CD1c-positive myeloid dendritic cell (primary cell): ENCODE results near the gene AFM.
"Not testable (repeated sequence)": the region's sequence is repeated elsewhere in the genome, so short reads cannot be mapped to it uniquely, and the experiment has no call there.

Experiments used
- DNase-seq: peaks from one replicate; pipeline ENCODE4 v3.0.0-alpha.2; 2016; ENCODE audit errors: extremely low spot score

The AFM gene

DNA sequence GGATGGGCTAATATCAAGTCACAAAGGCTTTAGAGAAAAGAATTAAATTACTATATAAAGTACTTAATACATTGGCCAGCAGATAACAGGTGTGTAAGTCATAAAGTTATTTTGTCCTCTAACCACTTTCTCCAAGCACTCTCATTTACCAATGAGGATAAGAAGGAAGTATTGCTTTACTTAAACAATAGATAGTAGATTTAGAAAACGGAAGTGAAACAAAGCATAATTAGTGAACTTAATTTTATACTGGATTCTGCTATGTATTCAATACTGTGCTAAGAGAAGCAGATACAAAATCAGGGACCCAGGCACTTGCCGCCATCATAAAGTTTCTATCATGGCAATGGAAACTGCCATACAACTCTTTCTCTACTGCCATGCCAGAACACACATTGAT lies 24.0 kb downstream of the AFM start:
- DNase-seq = no peak

DNA sequence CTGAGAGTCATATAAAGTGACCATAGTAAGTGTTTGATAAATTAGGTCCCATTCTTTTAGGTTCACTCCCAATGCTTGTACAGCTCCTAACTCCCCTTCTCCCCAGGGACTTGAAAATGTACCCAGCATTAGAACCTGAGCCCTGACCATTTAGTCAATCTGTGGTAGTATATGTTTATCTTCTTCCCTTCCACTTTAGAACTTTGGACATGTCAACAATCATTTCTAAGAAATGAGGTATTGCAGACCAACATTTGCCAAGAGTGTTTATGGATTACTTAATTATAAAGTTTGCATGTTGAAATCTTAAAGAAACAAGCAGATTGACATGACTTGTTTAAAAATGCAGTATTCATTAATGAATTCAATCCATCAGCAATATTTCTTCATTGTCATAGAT lies 26.0 kb downstream of the AFM start:
- no peak for DNase-seq

DNA sequence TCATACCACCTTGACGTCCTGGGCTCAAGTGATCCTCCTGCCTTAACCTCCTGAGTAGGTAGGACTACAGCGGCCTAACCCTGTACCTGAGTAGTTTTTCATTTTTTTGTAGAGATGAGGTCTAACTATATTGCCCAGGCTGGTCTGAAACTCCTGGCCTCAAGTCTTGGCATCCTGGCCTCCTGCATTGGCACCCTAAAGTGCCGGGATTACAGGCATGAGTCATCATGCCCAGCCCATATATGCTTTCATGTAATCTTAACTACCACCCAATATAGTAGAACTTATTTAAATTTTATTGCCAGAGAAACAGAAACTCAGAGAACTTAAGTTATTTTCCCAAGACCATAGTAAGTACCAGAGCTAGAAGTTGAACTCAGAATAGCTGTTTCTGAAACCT lies 27.1 kb downstream of the AFM start:
- DNase-seq = no peak

DNA sequence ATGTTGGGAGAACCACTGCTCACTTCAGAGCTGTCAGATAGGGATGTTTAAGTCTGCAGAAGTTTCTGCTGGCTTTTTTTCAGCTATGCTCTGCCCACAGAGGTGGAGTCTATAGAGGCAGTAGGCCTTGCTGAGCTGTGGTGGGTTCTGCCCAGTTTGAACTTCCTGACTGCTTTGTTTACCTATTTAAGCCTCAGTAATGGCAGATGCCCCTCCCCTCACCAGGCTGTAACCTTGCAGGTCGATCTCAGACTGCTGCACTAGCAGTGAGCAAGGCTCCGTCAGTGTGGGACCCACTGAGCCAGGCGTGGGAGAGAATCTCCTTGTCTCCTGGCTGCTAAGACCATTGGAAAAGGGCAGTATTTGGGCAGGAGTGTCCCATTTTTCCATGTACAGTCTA lies 36.8 kb downstream of the AFM start:
- no peak for DNase-seq

DNA sequence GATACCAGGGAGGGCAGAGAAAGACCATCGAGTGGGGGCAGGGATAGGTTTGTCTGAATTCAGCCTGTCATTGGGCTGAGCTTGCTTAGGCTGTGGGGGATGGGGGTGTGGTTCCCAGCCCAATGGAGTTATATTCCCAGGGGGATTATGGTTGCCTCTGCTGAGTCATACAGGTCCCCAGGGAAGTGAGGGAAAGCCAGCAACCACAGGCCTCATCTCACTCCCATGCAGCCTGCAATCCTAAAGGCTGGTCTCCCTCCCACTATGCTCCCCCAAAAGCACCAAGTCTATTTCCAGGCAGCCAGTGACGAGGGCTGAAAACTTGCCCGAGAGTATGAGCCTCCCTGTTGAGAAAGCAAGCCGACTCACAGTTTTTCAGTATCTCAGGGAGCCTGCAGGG lies 39.3 kb downstream of the AFM start:
- no peak for DNase-seq

DNA sequence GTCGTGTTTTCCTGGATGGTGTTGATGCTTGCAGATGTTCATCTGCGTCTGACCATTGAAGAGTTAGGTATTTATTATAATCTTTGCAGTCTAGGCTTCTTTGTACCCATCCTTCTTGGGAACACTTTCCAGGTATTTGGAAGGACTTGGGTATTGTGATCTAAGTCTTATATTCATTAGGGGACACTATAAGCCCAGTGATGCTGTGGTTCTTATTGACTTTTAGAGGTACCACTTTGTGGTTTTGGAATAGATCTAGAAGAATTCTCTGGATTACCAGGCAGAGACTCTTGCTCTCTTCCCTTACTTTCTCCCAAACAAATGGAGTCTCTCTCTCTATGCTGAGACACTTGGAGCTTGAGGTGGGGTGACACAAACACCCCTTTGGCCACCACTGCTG lies 41.6 kb downstream of the AFM start:
- no peak for DNase-seq

DNA sequence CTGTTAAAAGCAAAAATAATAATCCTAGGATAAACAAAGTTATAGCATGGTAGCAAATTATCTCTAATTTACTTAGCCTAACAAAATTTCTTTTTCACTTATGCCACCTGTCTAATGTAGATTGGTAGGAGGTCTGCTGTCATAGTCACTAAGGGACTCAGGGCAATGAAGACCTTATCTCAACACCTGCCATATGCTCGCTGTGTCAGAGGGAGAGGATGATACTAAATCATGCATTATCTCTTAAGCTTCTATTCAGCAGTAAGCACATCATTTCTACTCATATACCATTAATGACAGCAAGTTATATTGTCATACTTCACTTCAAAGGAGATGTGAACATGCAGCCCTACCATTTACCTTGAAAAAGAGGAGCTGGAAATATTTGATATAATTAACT lies 44.1 kb downstream of the AFM start:
- no peak for DNase-seq

DNA sequence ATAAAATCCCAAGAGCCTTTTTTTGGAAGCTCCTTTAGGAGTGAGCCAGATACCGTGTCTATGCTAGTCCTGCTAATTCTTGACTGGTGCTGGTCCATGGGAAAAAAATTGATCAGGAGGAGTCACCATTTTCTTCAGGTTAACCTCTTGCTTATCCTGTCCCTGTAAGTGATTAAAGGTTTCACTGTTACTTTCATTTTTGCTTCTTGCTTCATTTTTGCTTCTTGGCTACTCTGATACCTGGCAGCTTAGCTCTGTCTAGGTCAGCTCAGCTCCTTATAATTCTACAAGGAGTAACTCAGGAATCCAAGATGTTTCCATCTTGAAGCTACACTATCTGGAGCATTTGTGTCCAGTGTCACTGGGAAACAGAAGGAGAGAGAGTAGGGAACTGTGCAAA lies 45.7 kb downstream of the AFM start:
- no peak for DNase-seq

DNA sequence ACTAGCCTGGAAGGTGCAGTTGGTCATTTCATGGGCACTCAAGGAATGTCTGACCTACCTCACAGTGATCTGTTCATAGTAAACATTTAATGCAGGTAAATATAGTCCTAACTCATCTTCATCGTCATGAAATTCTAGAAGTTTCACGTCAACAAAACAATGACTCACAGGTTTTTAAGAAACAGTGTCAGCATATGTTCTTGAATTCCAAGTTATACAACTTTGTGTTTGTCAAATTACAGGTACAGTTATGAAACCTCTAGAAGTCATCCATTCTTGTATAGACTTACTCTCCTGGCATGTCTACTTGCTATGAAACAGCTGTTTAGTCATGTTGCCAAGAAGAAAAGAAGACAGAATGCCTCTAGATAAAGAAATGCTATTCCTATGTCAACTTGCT lies 46.6 kb downstream of the AFM start:
- no peak for DNase-seq

DNA sequence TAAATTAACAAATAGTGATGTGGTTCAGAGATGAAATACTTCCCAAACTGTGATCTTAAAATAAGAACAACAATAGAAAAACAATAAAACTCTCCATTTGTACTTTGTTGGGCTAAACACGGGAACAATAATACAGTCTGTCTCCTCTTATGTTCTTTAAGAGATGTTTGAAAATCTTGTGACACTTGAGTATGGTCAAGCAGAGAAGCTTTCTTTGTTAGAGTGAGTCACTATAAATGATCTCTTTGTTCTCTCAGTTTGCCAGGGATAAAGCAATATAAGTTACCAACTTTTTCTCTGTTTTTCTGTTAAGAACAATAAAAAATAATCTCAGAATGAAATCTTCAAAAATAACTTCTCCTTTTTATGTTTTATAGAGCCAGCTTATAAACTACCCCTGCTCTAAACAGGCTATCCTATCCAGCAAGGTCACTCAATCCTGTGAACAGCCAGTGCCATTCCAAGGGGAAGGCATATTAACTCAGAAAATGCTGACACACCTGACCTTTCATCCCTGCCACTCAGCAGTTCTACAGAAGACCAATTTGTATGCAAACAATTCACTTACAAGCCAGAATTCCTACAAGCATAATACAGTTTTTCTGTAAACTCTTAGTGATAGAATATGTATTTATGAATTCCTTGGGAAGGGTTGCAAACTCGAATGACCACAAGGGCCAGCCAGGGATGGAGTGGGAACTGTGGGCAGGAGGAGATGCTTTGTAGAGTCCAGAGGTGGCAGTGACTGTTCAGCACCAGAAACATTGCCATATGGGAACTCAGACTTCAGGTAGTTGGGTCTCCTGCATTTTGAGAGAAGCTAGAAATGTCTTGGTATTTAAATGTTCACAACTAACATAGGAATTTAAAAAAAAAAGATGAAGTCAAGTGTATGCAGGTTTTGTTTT lies 52.2 kb downstream of the AFM start:
- no peak for DNase-seq

DNA sequence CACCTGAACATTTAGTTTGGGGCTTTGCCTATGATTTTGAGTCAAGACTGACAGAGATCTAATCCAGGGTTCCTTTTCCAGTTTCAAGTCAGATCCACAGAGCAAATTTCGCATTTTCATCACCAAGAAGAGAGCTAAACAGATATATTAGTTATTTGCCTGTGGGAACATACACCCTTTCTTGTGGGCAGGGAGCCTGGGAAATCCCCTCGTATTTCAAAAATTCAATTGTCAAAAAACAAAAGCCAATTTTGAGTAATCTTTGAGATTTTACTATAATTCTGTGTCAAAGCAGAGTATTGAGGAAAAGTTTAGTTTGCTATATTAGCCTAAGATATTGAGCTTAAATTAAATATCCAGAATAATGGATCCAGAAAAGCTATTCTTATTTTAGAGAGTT lies 56.6 kb downstream of the AFM start:
- no peak for DNase-seq

DNA sequence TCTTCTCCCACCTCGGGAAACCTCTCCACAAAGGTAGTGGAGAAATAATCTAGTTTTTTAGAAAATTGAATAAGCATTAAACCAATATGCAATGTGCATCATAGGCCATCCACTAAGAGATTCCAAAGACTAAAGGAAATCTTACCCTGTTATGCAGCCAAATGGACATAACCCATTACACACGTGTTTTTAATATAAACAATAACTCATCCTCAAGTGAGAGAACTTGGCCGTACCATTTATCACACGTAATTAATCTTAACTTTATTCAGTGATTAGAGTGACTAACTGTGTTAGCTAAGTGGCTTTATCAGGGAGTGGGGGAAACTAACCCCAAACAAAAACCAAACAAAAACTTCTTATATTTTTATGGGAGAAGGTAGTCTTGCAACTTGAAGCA lies 57.8 kb downstream of the AFM start:
- DNase-seq = no peak

DNA sequence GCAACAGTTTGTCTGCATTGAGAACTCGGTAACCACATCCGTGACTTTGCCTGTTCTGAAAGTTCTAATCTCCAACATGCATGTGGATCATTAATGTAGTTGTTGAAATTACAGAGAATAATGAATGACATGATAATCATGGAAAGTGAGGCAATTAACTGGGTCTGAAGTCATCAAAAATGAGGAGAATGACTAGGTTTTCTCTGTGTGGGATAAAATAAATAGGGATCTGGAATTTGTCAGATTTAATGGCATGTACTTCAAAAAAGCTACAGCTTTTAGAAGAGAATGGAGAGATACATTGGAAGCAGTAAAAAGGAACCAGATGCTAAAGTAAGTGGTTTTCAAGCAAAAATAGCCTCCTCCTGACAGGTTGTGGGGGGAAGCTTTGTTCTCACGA lies 59.3 kb downstream of the AFM start:
- no peak for DNase-seq

DNA sequence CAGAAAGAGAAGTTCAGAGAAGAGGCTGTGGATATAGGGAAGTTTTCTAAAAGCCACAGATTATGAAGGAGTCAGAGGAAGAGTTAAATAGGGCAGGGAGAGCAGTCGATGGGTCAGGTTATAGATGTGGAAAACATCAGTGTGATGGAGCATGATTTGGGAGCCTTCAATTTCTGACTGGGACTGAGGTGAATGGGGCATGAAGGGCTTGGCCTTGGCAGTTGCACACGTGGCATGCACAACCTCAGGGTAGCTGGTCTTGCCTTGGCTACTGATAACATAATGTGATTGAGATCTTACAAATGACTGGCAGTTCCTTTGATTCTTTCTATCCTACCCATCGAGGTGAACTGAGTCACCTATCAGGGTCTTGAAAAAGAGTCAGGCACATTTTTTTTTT lies 59.7 kb downstream of the AFM start:
- DNase-seq = no peak

DNA sequence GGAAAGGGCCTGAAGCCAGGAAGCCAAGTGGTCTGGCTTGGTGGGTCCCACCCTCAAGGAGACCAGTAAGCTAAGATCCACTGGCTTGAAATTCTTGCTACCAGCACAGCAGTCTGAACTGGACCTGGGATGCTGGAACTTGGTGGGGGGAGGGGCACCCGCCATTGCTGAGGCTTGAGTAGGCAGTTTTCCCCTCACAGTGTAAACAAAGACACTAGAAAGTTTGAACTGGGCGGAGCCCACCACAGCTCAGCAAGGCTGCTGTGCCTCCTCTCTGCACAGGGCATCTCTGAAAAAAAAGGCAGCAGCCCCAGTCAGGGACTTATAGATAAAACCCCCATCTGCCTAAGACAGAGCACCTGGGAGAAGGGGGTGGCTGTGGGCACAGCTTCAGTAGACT lies 63.1 kb downstream of the AFM start:
- no peak for DNase-seq

DNA sequence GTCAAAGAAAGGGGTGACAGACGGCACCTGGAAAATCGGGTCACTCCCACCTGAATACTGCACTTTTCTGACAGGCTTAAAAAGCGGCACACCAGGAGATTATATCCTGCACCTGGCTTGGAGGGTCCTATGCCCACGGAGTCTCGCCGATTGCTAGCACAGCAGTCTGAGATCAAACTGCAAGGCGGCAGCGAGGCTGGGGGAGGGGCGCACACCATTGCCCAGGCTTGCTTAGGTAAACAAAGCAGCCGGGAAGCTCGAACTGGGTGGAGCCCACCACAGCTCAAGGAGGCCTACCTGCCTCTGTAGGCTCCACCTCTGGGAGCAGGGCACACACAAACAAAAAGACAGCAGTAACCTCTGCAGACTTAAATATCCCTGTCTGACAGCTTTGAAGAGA lies 69.3 kb downstream of the AFM start:
- DNase-seq = not testable (repeated sequence)
